ENCODE measurements around the gene PCDHA9.

GRCh38 chr5:140881889-140882590 is 33.9 kb downstream of the PCDHA9 start, which contains the start of gene PCDHA13:
- TF ChIP-seq CTCF (IDR thresholded peaks at IDR 0.05), result no peak
- no peak for TF ChIP-seq POLR2A (IDR thresholded peaks at IDR 0.05; ENCODE audit: low read length)
- no peak for TF ChIP-seq KDM1A (IDR thresholded peaks at IDR 0.05; ENCODE audit: low read depth)
- TF ChIP-seq PBX3 (IDR thresholded peaks at IDR 0.05), result no peak
- TF ChIP-seq USF2 (IDR thresholded peaks at IDR 0.05), result no peak
